Measurements from ENCODE around the gene CAMK2D.

The CAMK2D gene

DNA sequence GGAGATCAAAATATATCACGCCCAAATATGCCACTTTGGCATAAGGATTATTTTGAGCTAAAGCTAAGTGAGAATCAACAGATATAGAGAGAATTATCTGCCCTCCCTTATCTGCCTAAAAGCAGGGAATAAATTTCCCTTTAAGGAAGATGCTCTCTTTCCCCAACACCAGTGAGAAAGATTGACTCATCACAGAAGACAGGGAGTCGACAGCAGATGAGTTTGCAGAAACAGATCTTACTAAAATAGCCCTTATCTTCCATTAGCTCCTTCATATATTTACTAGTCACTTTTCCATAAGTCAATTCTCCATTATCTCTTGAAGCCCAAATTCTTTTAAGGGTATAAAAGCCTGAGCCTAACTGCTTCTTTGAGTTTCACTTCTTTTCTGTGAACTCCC lies 156.6 kb downstream of the CAMK2D start:
- DNase-seq (ENCODE audit: low spot score), result peak; percentile 20

DNA sequence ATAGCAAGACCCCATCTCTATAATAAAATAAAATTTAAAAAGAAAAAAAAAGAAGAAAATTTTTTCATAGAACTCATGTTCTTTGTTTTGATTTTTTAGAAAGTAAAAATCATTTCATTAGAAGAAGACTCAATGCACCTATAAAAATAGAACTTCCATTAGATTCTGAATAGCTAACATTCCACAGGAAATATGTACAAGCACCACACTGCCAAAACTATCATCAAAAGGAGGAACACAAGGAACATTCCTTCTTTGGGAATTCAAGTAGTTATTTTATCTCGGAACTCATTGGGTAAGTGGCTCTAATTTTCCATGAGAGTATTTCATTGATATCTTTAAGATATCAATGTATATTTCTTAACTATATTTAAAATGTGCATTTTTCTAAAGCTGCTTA lies 157.6 kb downstream of the CAMK2D start:
- peak; percentile 27 for DNase-seq (ENCODE audit: low spot score)

DNA sequence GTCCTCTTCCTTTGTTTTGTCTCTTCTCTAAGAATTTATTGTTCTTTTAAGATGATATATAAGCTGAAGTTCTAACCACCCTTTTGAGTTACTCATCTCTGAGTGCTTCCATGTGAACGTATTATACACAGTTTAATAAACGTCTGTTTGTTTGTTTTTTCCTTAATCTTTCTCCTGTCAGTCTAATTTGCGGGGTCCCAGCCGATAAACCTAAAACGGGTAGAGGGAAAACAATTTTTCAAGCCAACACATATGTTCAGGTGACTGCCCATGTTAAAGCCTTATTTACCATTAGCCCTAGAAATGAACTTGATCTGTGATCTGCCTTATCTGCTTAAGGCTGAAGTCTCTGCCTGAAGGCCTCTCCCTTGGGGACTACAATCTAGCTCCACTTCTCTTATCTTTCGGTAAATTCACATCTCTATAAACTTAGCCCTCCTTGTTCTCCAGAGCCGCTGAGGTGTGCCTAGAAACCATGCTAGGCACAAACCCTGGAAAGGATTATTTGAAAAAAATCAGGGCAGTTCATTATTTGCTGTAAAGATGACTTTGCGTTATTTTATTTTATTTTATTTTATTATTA lies 158.8 kb downstream of the CAMK2D start:
- no peak for DNase-seq (ENCODE audit: low spot score)

DNA sequence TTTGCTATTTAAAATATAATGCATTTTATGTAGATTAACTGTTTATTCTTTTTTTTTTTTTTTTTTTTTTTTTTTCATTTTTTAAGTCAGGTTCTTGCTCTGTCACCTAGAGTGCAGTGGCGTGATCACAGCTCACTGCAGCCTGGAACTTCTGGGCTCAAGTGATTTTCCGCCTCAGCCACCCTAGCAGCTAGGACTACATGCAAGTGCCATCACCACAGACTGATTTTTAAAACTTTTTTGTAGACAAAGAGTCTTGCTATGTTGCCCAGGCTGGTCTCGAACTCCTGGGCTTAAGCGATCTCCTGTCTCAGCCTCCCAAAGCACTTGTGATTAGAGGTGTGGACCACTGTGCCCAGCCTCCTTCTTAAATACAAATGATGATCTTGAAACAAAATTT lies 159.9 kb downstream of the CAMK2D start:
- DNase-seq (ENCODE audit: low spot score), result no peak

DNA sequence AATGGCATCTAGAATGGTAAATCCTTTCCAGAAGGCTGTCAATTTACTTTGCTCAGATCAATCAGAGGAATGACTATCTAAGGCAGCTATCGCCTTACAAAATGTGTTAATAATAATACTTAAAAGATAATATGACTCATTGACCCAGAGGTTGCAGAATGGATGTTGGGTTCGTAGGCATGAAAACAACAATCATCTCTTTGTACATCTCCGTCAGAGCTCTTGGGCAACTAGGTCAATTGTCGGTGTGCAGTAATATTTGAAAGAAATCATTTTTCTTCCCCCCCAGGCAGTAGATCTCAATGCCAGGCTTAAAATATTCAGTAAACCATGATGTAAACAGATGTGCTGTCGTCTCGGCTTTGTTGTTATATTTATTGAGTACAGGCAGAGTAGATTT lies 165.1 kb downstream of the CAMK2D start:
- no peak for DNase-seq (ENCODE audit: low spot score)

DNA sequence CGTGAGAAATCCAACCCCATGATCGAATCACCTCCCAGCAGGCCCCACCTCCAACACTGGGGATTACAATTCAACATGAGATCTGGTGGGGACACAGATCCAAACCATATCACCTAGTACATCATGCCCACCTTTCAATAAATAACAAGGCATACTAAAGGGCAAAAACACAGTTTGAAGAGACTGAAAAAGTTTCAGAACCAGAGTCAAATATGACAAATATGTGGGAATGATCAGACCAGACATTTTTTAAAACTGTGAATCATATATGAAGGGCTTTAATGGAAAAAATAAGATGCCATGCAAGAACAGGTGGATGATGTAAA lies 167.3 kb downstream of the CAMK2D start:
- no peak for DNase-seq (ENCODE audit: low spot score)

DNA sequence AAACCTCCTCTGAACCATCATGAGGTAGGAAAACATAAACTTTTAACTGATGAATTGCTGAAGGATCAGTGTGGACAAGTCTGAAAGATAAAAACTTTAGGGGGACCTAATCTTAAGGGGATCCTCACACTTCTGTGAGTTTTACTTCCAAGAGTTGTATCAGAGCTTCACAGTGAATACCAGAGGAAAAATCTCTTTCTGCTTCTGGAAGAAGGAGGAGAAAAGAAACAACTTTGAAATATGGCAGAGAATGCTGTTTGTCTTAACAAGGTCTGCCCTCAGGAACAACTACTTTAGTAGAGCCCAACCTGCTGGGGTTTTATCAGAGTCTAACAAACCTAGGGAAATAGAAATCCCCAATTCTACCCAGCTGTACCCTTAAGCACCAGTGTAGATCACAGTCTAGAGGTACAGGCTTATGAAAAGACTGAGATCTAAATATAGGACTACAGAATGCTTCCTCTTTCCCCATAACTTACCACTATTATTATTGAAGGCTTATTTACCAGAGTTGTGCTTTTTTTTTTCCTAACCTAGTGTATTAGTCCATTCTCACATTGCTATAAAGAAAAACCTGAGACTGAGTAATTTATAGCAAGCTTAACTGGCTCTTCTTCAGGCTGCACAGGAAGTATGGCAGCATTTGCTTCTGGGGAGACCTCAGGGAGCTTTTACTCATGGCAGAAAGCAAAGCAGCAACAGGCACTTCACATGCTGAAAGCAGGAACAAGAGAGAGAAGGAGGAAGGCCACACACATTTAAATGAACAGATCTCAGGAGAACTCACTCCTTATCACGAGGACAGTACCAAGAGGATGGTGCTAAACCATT lies 167.9 kb downstream of the CAMK2D start:
- no peak for DNase-seq (ENCODE audit: low spot score)

DNA sequence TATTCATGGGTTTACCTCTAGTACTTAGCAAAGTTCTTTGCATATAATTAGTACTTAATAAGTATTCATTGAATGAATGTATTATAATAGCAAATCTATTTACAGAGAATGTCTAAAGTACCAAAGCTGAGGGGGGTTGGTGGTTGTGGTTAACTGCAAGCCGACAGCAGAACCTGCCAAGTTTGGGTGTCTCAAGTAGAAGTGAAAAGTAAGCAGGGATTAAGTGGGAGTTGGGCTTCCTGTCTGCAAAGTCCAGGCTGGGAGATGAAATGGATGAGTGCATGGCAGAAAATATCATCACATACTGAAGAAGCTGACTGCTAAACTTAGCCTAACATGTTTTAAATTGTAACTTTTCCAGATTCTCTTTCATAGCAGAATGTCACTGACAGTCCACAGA lies 169.6 kb downstream of the CAMK2D start:
- peak; percentile 14 for DNase-seq (ENCODE audit: low spot score)

DNA sequence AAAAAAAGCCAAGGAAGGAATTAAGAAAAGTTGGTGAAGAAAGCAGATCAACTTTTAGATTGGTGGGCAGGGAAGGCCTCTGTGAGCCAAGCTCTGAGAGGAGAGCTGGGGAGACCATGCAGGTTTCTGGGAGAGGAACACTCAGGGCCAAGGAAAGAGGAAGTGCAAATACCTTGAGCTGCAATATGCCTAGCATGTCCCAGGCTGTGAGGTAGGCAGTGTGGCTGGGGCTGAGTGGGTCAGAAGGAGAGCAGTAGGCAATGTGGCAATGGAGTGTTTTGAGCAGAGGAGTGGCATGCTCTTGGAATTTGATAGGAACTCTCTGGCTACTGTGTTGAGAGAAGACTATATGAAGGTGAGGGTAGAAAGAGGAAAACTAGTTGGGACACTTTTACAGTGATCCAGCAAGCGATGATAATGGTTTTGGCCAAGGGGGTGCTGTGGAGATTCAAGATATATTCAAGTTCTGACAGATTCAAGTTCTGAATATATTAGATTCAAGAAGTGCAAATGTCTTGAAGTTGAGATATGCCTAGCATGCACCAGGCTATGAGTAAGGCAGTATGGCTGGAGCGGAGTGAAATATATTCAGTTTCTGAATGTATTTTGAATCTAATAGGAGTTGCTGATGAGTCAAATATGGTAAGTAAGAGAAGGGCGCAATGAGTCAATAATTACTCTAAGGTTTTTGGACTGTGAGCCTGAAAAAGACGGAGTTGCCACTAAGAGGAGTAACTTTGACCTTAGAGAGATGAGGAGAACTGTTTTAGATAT lies 172.5 kb downstream of the CAMK2D start:
- DNase-seq (ENCODE audit: low spot score), result no peak

DNA sequence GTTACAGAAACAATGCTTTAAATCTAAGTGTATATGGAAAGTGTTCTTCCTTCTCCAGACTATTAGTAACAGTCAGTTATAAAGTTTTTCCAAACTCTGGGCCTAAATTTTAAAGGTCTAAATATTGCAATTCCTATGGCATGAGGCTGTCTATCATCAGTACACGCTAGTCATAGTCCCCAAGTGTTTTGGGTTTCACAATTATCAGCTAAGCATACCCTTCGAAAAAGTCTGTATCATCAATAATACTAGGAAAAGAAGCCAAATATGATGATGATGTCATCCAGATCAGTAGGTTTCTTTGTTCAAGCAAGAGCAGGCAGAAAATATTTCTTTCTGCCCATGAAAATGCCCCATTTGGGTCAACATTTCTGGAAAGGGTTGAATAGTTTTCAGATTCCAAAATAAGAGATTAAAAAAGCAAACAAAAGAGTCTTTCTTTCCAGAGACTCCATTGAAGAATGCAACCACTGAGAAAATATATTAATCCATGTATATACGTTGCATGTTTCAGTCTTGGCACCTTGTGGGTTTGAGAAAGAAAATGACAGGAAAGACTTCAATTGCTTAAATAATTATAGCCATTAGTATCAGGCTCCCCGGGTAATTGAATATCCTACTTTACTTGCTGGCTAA lies 173.8 kb downstream of the CAMK2D start:
- no peak for DNase-seq (ENCODE audit: low spot score)

DNA sequence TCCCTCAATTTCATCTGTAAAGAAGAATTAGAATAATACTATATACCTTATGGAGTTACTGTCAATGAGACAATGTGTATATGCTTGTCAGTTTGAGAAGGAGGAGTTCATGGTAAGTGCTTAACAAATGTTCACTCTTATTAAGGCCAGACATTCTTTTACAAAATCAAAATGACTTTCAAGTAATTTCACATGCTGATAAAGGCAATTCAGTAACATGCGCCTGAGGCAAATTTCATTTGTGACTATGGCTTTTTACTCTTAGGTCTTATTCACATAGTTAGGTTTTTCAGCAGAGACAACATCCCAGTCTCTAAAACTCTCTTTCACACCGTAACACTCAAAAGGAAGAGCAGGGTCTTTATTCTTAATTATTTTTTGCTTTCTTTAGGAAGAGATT lies 174.4 kb downstream of the CAMK2D start:
- DNase-seq (ENCODE audit: low spot score), result no peak

DNA sequence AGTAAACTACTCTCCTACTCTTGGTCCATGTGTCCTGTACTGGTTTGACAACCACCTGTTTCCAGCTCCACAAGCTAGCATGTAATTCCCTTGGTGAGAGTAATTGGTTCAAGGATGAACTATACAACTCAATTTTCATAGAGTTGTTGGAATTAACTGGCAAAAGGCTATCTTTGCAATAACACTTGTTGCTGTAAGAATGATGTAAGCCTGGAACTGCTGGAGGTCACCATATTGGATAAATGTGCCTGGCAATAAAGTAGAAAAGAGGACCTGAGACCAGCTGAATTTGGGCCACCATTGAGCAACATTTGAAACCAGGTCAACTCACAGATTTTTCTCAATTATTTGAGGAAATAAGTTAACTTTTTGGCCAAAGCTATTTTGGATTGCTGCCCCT lies 175.5 kb downstream of the CAMK2D start:
- no peak for DNase-seq (ENCODE audit: low spot score)

DNA sequence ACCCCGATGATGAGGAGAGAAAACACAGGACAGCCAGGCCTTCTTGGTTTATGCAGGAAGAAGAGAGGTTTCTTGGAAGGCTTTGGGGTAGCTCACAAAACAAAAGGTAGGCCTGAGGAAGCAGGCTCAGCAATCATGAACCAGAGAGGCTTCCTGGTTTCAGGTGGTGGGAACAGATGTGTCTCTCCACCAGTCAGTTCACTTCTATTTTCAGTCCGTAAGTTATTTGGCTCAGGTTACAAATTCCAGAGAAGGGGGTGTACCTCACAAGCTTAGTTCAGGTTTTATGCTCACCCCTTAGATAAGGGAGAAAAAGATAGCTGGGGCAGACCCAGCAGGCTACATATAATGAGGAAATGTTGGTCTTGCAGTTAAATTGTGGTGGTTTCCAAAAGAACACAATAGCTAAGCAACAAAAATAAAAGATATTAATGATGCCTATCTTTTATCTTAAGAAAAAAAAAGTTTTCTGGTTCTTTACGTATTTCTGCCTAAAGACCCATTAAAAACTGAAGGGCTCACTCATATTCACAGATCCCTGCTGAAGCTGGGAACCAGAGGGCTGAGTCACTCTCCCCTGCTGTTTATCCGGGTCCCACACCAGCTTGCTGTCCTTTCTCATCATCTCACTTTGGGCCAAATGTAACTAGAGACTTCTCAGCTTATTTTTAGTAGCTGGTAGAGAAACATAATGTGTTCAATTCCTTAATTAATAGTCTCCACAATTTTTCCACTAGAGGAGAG lies 177.0 kb downstream of the CAMK2D start:
- DNase-seq (ENCODE audit: low spot score), result peak; percentile 59

DNA sequence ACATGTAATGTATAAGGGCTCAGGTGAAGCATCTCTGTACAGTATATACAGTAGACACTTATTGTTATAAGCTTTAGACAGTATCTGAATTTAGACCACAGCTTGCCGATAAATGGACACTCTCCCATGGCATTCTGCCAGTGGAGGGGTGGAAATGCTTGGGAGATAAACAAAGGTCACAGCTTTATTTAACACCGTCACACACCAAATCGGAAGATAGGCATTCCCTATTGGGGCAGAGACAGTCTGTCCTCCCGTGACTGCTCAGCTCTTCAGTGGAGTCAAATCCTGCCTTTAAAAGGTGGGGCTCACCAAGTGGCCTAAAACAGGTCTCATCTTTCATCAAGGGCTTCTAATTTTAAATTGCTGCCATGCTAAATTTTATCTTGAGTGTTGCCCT lies 178.8 kb downstream of the CAMK2D start:
- no peak for DNase-seq (ENCODE audit: low spot score)

DNA sequence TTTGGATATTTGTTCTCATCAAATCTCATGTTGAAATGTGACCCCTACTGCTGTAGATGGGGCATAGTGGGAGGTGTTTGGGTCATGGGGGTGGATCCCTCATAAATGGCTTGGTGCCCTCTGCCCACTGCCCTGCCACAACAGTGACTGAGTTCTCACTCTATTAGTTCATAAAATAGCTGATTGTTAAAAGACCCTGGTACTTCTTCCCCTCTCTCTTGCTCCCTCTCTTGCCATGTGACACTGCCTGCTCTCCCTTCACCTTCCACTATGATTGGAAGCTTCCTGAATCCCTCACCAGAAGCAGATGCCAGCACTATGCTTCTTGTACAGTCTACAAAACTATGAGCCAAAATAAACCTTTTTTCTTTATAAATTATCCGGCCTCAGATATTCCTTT lies 182.2 kb downstream of the CAMK2D start:
- DNase-seq (ENCODE audit: low spot score), result no peak

DNA sequence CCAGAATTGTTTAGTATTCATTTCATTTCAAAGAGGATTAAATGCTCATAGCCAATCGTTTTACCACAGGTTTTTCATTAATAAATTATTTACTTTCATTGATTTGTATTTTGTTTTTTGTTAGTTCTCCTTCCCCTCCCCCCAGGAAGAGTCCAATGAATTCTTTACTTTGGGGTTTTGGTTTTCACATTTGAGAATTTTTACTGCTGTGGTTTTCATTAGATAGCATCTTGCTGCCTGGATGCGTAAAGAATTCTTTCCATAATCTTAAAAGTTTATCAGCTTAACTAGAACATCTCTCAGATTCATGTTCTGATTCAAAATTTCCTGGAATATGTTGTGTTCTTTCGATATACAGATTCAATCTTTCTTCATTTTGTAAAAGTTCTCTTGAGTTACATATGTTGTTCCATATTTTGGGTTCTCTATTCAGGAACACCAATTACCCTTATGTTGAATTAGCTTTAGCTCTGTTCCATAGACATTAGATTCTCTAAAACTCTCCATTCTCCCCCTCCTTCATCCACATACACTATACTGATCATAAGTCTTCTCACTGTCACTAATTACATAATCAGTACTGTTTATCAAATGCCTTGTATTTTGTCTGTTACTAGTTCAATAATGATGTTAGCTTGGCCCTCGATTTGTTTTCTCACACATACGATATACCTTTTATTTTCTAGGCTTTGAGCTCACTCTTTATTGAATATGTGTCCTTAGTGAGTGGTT lies 184.4 kb downstream of the CAMK2D start:
- no peak for DNase-seq (ENCODE audit: low spot score)

DNA sequence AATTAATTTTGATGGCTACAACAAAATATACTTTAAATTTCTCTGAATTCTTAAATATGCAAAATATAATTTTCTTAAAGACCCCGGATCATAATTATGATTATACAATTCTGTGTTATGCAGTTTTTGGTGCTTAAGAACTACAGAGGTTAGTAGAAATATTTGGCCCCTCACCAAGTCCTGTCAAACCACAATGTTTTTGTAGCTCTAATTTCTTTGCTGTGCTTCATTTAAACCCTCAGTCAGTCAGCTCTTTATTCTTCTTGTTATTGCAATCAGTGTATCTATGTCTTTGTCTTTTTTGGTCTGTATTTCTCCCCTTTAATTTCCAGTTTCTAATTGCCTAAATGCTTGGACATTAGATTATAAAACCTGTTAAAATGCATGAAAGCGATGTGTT lies 186.1 kb downstream of the CAMK2D start:
- no peak for DNase-seq (ENCODE audit: low spot score)

DNA sequence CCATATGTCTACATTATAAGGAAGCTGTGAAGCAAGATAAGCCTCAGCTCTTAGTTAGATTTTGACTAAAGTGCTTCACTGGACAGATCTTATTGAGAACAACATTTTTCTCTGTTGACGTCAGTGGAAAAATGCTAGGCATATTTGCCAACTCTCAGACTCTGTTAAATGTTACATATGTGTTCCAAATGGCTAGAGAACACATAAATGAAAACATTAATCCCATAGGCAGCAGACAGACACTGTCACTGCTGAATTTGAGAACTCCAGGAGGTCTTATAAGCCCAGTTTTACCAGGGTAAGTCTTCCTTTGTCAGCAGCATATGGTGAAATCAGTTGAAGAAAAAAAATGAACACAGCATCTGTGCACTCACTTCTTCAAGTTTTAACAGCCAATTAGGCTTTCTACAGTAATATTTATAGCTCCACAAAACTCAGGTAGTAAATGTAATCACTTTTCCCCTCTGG lies 186.9 kb downstream of the CAMK2D start:
- DNase-seq (ENCODE audit: low spot score), result peak; percentile 13

DNA sequence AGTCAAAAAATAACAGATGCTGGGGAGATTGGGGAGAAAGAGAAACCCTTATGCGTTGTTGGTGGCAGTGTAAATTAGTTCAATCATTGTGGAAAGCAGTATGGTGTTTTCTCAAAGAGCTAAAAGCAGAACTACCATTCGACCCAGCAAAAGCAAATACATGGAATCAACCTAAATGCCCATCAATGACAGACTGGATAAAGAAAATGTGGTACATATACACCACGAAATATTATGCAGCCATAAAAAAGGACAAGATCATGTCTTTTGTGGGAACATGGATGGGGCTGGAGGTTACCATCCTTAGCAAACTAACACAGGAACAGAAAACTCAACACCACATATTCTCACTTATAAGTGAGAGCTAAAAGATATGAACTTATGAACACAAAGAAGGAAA lies 188.9 kb downstream of the CAMK2D start:
- DNase-seq (ENCODE audit: low spot score), result no peak

DNA sequence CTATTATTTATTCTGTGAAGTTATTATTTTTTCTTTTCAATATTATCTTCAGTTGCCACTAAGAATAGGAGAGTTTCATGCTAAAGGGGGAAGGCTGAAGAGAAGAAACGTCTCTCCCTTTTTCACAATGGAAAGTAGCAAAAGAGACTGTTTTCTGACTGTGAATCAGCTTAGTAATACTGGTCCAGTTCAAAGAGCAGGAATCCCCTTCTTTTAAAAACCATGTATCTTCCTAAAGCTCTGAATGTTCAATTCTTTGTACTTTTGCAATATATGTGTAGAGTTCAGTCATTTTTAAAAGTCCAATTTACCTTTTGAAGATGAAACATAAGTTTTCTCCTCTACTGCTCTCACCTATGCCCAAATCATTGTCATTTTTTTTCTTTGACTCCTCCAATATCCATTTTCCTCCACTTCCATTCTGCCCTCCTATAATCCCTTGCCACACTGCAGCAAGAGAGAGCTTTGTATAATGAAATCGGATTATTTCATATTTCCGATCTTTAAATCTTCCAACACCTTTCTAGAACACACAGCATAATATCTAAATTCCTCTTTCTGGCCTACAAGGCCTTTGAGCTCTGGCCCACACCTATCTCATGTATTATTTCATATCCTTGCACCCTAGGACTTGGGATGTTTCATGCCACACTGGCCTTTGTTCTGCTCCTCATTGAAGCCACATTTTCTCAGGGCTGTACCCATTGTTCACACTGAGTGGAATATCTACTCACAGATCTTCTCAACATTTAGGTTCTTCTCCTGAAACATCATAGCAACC lies 195.3 kb downstream of the CAMK2D start:
- DNase-seq (ENCODE audit: low spot score), result no peak

DNA sequence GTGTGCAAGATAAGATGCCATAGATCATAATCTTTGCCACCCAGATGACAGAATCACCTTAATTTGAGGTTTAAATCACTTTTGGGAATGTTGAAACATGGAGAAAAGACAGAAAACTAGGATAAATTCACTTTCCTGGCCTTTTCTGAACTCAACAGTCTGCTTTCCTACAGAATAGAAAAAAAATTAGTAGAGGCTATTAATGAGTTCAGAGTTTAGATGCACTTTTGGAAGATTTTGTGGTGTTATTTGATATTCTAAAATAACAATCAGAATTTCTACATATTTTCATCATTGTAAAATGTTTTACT lies 195.9 kb downstream of the CAMK2D start:
- DNase-seq (ENCODE audit: low spot score), result no peak

All from AG20443 (cell line).